GM19238 (cell line): ENCODE results near the gene FKBP5.
A peak's percentile ranks its signal among the peaks of the same experiment; 100 is the strongest.
"Not testable (repeated sequence)": the region's sequence is repeated elsewhere in the genome, so short reads cannot be mapped to it uniquely, and the experiment has no call there.

Experiments used
- DNase-seq: peaks from one replicate; pipeline ENCODE4 v3.0.0; 2011; ENCODE audit warnings: low spot score; ENCODE audit not compliant: insufficient read length

Gene FKBP5

DNA sequence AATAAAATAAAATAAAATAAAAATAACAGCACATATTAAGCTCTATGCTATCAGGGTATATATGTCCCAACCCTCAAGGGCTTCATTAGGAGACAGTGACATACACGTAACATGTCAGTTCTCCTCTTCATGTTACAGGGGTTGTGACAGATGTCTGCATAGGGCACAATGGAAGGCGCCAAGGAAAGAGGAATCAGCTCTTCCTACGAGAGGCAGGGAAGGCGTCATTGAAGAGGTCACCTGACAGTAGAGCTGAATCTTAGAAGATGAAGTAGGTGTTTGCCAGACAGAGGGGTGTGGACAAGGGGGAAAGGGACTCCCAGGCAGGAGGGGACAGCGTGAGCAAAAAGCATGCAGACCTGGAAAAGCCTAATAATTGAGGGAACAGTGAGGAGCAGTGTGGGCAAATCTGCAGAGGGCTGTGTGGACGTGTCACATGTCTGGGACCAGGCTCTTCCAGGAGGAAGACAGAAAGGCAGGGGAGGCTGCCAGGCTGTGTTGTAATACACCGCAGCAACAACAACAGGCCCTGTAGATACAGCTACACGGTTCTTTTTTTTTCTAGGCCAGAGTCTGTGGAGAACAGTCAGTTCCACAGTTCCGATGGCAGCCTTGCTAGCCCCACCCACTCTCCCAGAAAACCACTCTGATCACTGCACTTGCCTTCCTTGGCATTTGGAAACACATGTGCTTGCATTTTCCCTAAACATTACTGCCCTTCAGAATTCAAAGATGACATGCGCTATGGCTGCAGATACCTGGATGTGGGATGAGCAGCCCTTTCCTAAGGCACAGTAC lies 2.5 kb upstream of the FKBP5 start:
- DNase-seq = no peak

GRCh38 chr6:35690484-35690883 lies 1.8 kb upstream of the FKBP5 start:
- DNase-seq = no peak

GRCh38 chr6:35690006-35690405 lies 1.3 kb upstream of the FKBP5 start:
- not testable (repeated sequence) for DNase-seq

GRCh38 chr6:35687658-35688604 lies 784 bp downstream of the FKBP5 start:
- peak; percentile 45 for DNase-seq

GRCh38 chr6:35686873-35687555 lies 1.7 kb downstream of the FKBP5 start:
- DNase-seq = peak; percentile 6

- DNase-seq = no peak
Measured at GRCh38 chr6:35686436-35686835, 2.3 kb downstream of the FKBP5 start.

GRCh38 chr6:35683267-35683666 lies 5.4 kb downstream of the FKBP5 start:
- no peak for DNase-seq

- no peak for DNase-seq
Measured at GRCh38 chr6:35681298-35681697, 7.4 kb downstream of the FKBP5 start.

- no peak for DNase-seq
Measured at GRCh38 chr6:35679399-35679798, 9.3 kb downstream of the FKBP5 start.

- DNase-seq = no peak
Measured at GRCh38 chr6:35678814-35679213, 9.9 kb downstream of the FKBP5 start.

- DNase-seq = no peak
Measured at GRCh38 chr6:35678021-35678654, 10.6 kb downstream of the FKBP5 start.

GRCh38 chr6:35677456-35677855 lies 11.3 kb downstream of the FKBP5 start:
- DNase-seq = no peak

GRCh38 chr6:35675871-35676459 lies 12.8 kb downstream of the FKBP5 start:
- DNase-seq = no peak

GRCh38 chr6:35674594-35674993 lies 14.1 kb downstream of the FKBP5 start:
- no peak for DNase-seq

DNA sequence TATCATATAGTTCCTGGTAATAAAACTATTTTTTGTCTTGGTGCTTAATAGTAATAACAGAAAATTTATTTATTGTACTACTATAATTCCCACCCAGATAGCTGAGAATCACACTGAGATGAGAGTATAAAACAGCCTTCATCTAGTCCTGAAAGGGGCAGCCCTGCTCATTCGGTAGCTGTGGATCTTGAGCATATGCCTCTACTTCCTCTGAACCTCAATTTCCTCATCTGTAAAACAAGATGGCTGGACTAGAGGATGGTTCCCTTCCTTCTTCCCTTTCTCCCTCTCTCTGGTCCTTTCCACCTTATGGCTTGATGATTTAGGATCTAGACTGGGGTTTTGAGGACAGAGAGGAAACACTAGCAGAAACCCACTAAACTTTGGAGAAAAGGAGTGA lies 15.0 kb downstream of the FKBP5 start:
- DNase-seq = no peak

DNA sequence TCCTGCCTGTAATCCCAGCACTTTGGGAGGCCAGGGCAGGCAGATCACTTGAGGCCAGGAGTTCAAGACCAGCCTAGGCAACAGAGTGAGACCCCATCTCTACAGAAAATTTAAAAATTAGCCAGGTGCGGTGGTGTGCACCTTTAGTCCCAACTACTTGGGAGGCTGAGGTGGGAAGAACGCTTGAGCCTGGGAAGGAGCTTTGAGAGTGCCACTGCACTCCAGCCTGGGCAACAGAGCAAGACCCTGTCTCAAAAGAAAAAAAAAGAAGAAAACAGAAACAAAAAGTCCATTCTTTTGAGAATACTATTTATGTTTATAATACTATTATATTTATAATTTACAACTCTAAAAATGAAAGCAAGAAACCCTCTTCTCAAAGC lies 15.4 kb downstream of the FKBP5 start:
- DNase-seq = not testable (repeated sequence)

DNA sequence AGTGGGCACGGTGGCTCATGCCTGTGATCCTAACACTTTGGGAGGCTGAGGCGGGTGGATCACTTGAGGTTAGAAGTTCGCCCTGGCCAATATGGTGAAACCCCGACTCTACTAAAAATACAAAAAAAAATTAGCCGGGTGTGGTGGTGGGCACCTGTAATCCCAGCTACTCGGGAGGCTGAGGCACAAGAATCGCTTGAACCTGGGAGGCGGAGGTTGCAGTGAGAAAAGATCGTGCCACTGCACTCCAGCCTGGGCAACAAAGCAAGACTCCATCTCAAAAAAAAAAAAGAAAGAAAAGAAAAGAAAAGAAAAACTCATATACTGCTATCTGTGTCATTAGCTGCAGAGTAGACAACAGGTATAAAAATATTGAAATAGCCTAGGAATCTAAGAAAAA lies 18.3 kb downstream of the FKBP5 start:
- DNase-seq = not testable (repeated sequence)

- DNase-seq = no peak
Measured at GRCh38 chr6:35669451-35670045, 19.2 kb downstream of the FKBP5 start.

DNA sequence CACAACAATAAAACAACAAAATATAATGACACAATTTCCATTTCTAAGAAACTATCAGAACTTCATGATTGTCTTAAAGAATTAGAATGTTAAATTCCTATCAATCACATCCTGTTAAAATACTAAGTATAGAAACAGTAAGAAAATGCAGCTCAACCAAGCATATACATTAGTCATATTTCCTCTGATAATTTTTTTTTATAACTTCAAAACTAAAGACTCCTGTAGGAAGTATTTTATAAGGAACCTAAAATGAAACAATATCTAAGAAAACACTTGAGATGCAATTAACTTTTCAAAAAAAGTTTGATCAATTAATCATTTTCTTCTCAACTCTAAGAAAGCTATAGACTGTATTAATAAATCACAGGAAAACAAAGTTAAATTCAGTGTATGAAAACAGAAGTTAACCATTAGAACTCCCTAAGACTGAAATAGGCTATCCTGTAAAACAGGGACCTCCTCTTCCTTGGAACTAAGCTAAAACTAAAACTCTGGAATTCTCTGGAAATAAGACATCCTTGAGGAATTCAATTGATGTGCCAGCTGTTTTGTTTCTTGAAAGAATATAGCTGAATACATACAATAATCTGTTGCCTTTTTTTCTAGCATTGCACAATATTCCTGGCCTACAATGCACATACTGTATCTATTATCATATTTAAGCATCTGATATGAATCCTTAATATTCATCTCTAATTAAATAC lies 19.8 kb downstream of the FKBP5 start:
- no peak for DNase-seq

DNA sequence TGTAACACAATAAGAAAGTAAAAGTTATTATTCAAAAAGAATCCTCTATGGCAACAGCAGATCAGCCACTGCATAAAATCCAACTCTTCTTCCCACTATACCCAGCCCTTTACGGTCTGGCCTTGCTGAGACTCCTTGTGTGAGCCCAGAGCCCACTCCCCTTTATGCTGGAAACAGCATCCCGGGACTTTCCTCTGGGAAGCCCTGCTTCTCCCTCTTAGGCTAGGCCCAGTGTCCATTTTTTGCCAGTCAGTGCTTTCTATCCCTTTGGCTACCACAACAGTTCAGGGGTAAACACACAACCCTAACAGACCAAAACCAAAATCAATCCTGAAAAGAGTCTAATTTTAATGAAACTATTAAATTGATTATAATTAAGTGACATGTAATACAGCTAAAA lies 20.6 kb downstream of the FKBP5 start:
- no peak for DNase-seq
